A549 (cell line): Measurements from ENCODE around the gene P2RY1. TPM values are rescaled to one million over a fixed set of nuclear protein-coding genes. Genes with fewer than 3 reads are reported as not detected.

ENCODE experiments used
- ATAC-seq, 2 experiments: fragments of 200-7000 bp in 1 of 2; fragments of >200 bp in 1 of 2; cut with Nextera tagmentation in 1 of 2; cut with Tn5 transposase in 1 of 2; 3 replicates each; pipeline versions ENCODE4 v1.8.0 to v1.9.1; 2018 to 2020; ENCODE audit warnings: mild to moderate bottlenecking in 1 of 2, moderate library complexity in 1 of 2
- CTCF ChIA-PET: fragments of 300-600 bp; sonication (Branson Sonifier 250); formaldehyde crosslinking; extraction: SDS; loops from one replicate; lab custom pipeline; 2021; ENCODE audit warnings: antibody characterized with exemption, inconsistent platforms; lab: Yijun Ruan, JAX
- POLR2A ChIA-PET: fragments of 350-600 bp; formaldehyde crosslinking; extraction: SDS; loops from one replicate; lab custom pipeline; 2021; ENCODE audit warnings: antibody characterized with exemption, inconsistent platforms; lab: Yijun Ruan, JAX
- DNase-seq, 2 experiments: peaks; one replicate each; pipeline versions ENCODE4 v3.0.0 to v3.0.0-alpha.2; 2011 to 2016; ENCODE audit warnings: low read depth in 1 of 2, low spot score in 1 of 2
- FAIRE-seq: peaks from 2 replicates; lab custom pipeline; 2011; peaks lifted over from hg19 to GRCh38; lab: Jason Lieb, UNC
- H3K27ac ChIP-seq, 2 experiments: fragments of >200 bp; sonication (Bioruptor Twin); formaldehyde crosslinking; 3 replicates each; pipeline ENCODE4 v1.5.1; 2016 to 2017
- H3K4me1 ChIP-seq: fragments of >200 bp; sonication (Bioruptor Twin); formaldehyde crosslinking; 3 replicates; pipeline ENCODE4 v1.6.1; 2016
- H3K4me2 ChIP-seq: fragments of >200 bp; sonication (Bioruptor Twin); formaldehyde crosslinking; 3 replicates; pipeline ENCODE4 v1.6.1; 2016
- H3K4me3 ChIP-seq: fragments of >200 bp; sonication (Bioruptor Twin); formaldehyde crosslinking; 3 replicates; pipeline ENCODE4 v1.5.1; 2016
- H3K9me3 ChIP-seq: fragments of >200 bp; sonication (Bioruptor Twin); formaldehyde crosslinking; 3 replicates; pipeline ENCODE4 v1.6.1; 2016
- BHLHE40 ChIP-seq: IDR thresholded peaks from 2 replicates; pipeline ENCODE4 v1.6.1; 2012; ENCODE audit warnings: low read depth, low read length, inconsistent platforms
- CEBPB ChIP-seq, 2 experiments: fragments of >200 bp in 1 of 2; sonication (Bioruptor Twin) in 1 of 2; formaldehyde crosslinking in 1 of 2; IDR thresholded peaks; 2 replicates each; pipeline ENCODE4 v1.6.1; 2012 to 2016
- CHD2 ChIP-seq: fragments of 150-350 bp; IDR thresholded peaks from 2 replicates; pipeline ENCODE4 v1.6.1; 2014; ENCODE audit warnings: low read length; ENCODE audit not compliant: partially characterized antibody
- EHF ChIP-seq: fragments of 250-450 bp; sonication (Bioruptor Pico); IDR thresholded peaks from 2 replicates; pipeline ENCODE4 v1.5.0; 2020; ENCODE audit warnings: mild to moderate bottlenecking
- FOSB ChIP-seq: fragments of 250-450 bp; sonication (Bioruptor Pico); IDR thresholded peaks from 2 replicates; pipeline ENCODE4 v1.5.0; 2020; ENCODE audit warnings: mild to moderate bottlenecking, moderate library complexity
- GATA3 ChIP-seq: IDR thresholded peaks from 2 replicates; pipeline ENCODE4 v1.6.1; 2012; ENCODE audit warnings: borderline replicate concordance
- HDAC2 ChIP-seq: fragments of 200-600 bp; sonication (generic); IDR thresholded peaks from 2 replicates; pipeline ENCODE4 v1.6.1; 2016
- HES2 ChIP-seq: fragments of >200 bp; sonication (Bioruptor Twin); formaldehyde crosslinking; IDR thresholded peaks from 2 replicates; pipeline ENCODE4 v1.6.1; 2016
- HEYL ChIP-seq: fragments of 250-450 bp; sonication (Bioruptor Pico); IDR thresholded peaks from 2 replicates; pipeline ENCODE4 v1.8.0; 2021; ENCODE audit warnings: mild to moderate bottlenecking, moderate library complexity
- HOXA7 ChIP-seq: fragments of 250-450 bp; sonication (Bioruptor Pico); IDR thresholded peaks from 2 replicates; pipeline ENCODE4 v1.5.0; 2020; ENCODE audit warnings: mild to moderate bottlenecking, moderate library complexity
- HOXB13 ChIP-seq: fragments of 250-450 bp; sonication (Bioruptor Pico); IDR thresholded peaks from 2 replicates; pipeline ENCODE4 v1.5.0; 2020; ENCODE audit warnings: low read depth, mild to moderate bottlenecking, moderate library complexity
- KDM1A ChIP-seq: fragments of 200-600 bp; sonication (generic); IDR thresholded peaks from 2 replicates; pipeline ENCODE4 v1.6.1; 2016; ENCODE audit warnings: low read depth, mild to moderate bottlenecking
- MAZ ChIP-seq: fragments of 150-350 bp; IDR thresholded peaks from 2 replicates; pipeline ENCODE4 v1.6.1; 2014; ENCODE audit warnings: antibody characterized with exemption, low read depth, low read length, borderline replicate concordance
- NFE2L2 ChIP-seq: fragments of 150-350 bp; conservative IDR thresholded peaks from 2 replicates; pipeline ENCODE4 v1.6.1; 2014; ENCODE audit warnings: low read length
- PHF8 ChIP-seq: fragments of 200-600 bp; sonication (generic); IDR thresholded peaks from 2 replicates; pipeline ENCODE4 v1.6.1; 2016; ENCODE audit warnings: low read depth, mild to moderate bottlenecking, antibody characterized with exemption, moderate library complexity, borderline replicate concordance
- POLR2A ChIP-seq: IDR thresholded peaks from 2 replicates; pipeline ENCODE4 v1.6.1; 2012; ENCODE audit warnings: mild to moderate bottlenecking, low read length
- TFCP2L1 ChIP-seq: fragments of 250-450 bp; sonication (Bioruptor Pico); IDR thresholded peaks from 2 replicates; pipeline ENCODE4 v1.5.0; 2021; ENCODE audit warnings: mild to moderate bottlenecking
- WGBS: methylation state at CpG from one replicate; pipeline ENCODE4 v1.1.6; 2017; ENCODE audit errors: missing lambda C conversion rate; 5-methylcytosine and 5-hydroxymethylcytosine counted together
- polyA plus RNA-seq, 4 experiments: library from polyadenylated mRNA; depleted of rRNA in 3 of 4; stranded (reverse); fragments of >200 nt; fragmentation: RNase III in 1 of 4; extraction: RNeasy Plus Mini Kit Qiagen cat#74134 plus additional on column Dnase treatment in 1 of 4; gene quantifications; 2 replicates in 3 of 4; 3 replicates in 1 of 4; pipeline ENCODE4 v1.2.3, GENCODE V29; 2011 to 2017
- TF ChIP-seq, protein P1 (sequence below): IDR thresholded peaks from 2 replicates; pipeline ENCODE4 v1.6.1; 2012
- TF ChIP-seq, protein P2 (sequence below): IDR thresholded peaks from 2 replicates; pipeline ENCODE4 v1.6.1; 2012

P2RY1 gene
- polyA plus RNA-seq, 2 of the 4 experiments (the other 2 are of a cell fraction): 0.17 to 0.35 TPM

DNA sequence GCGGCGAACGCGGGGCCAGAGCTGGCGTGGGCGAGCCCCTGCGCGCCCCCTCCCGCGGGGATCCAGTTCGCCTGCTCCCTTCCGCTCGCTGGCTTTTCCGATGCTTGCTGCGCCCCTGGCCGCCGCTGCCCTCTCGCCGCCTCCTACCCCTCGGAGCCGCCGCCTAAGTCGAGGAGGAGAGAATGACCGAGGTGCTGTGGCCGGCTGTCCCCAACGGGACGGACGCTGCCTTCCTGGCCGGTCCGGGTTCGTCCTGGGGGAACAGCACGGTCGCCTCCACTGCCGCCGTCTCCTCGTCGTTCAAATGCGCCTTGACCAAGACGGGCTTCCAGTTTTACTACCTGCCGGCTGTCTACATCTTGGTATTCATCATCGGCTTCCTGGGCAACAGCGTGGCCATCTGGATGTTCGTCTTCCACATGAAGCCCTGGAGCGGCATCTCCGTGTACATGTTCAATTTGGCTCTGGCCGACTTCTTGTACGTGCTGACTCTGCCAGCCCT, 721 bp downstream of the P2RY1 start:
- 19% methylated on average over 17 of the region's 47 CpGs for WGBS
- peak; percentile 22 to 61 for ATAC-seq
- peak; percentile 15 to 21 for DNase-seq
- H3K4me3 ChIP-seq: peak overlapping the region; percentile 78
- no peaks in the 10 kb centered on the region for H3K9me3 ChIP-seq
- peak overlapping the region; percentile 86 for H3K4me2 ChIP-seq
- CTCF ChIA-PET: interaction anchor here (0.6 to 1.7 kb wide), 6 partner anchors 27 to 1446 kb away, joined by 3 to 5 read pairs (median 4); no protein-coding TSS in a partner anchor
- peak overlapping the region; percentile 63 to 75; a peak in 4 of 6 replicates for H3K27ac ChIP-seq
- 0 out of 3 replicates have a peak, but pooled peaks cover 7% of the 10 kb centered on the region for H3K4me1 ChIP-seq
- TF ChIP-seq KDM1A: no peak
- TF ChIP-seq NFE2L2: no peak
- TF ChIP-seq GATA3: no peak
- TF ChIP-seq HDAC2: no peak
- TF ChIP-seq PHF8: no peak
- TF ChIP-seq TFCP2L1 (CRISPR knock-in tag): no peak
- TF ChIP-seq FOSB (CRISPR knock-in tag): no peak
- no peak for FAIRE-seq
- POLR2A ChIA-PET: no interaction called here

GRCh38 chr3:152836269-152836668, 1.3 kb downstream of the P2RY1 start:
- no peak overlapping the region for H3K27ac ChIP-seq
- FAIRE-seq: no peak
- no peak for TF ChIP-seq PHF8
- TF ChIP-seq, all 56 proteins: peak for 0
- no peak for DNase-seq
- Histone ChIP-seq H3K4me2 (peak overlapping the region; percentile 86; the same call in 2 of the 3 replicates), H3K4me1 (0 out of 3 replicates have a peak, but pooled peaks cover 7% of the 10 kb centered on the region), H3K9me3 (no peaks in the 10 kb centered on the region), H3K4me3 (no peak overlapping the region; the same call in 2 of the 3 replicates)
- ChIA-PET CTCF (no interaction called here), POLR2A (no interaction called here)
- WGBS: 88% methylated on average over 14 of the region's 14 CpGs
- ATAC-seq: no peak

DNA sequence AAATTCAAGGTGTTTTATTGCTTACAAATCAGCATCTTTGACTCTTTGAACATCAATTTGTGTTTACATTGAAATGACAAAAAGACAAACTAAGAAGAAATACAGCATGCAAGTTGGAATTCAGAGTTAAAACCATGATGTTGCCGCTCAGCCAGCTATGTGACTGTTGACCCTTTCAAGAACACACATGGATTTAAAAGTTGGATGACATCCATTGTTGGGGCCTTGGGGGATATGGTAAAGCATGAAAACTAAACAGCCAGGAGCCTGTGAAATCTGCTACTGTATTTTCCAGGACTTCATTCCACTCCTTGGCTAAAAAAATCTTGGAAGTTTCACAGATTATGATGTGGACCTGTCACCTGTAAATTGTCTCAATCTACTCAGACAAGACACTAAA, 4.6 kb downstream of the P2RY1 start:
- TF ChIP-seq CHD2 (no peak), HEYL (CRISPR knock-in tag) (no peak), EHF (no peak), HOXB13 (CRISPR knock-in tag) (no peak), BHLHE40 (no peak), POLR2A (no peak), FOSB (CRISPR knock-in tag) (no peak), HOXA7 (CRISPR knock-in tag) (no peak)
- TF ChIP-seq, protein P1, sequence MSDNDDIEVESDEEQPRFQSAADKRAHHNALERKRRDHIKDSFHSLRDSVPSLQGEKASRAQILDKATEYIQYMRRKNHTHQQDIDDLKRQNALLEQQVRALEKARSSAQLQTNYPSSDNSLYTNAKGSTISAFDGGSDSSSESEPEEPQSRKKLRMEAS: no peak
- TF ChIP-seq, protein P2, sequence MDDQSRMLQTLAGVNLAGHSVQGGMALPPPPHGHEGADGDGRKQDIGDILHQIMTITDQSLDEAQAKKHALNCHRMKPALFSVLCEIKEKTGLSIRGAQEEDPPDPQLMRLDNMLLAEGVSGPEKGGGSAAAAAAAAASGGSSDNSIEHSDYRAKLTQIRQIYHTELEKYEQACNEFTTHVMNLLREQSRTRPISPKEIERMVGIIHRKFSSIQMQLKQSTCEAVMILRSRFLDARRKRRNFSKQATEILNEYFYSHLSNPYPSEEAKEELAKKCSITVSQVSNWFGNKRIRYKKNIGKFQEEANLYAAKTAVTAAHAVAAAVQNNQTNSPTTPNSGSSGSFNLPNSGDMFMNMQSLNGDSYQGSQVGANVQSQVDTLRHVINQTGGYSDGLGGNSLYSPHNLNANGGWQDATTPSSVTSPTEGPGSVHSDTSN: no peak
- ATAC-seq: no peak
- ChIA-PET CTCF (interaction anchor here (1.1 kb wide), 1 partner anchor 121 kb away, joined by 3 read pairs; no protein-coding TSS in a partner anchor), POLR2A (no interaction called here)
- 74% methylated on average over 1 of the region's 1 CpG for WGBS
- no peak for DNase-seq
- H3K4me3 ChIP-seq: no peak overlapping the region
- no peak overlapping the region for H3K4me2 ChIP-seq
- no peak for FAIRE-seq
- no peaks in the 10 kb centered on the region for H3K9me3 ChIP-seq
- H3K27ac ChIP-seq: no peak overlapping the region
- H3K4me1 ChIP-seq: 0 out of 3 replicates have a peak, but pooled peaks cover 3% of the 10 kb centered on the region

- Histone ChIP-seq H3K4me1 (no peaks in the 10 kb centered on the region), H3K27ac (no peak overlapping the region), H3K4me2 (no peak overlapping the region), H3K9me3 (no peaks in the 10 kb centered on the region), H3K4me3 (no peak overlapping the region)
- CTCF ChIA-PET: interaction anchor here (0.5 kb wide), 1 partner anchor 262 kb away, joined by 3 read pairs; no protein-coding TSS in a partner anchor
- DNase-seq (no peak), FAIRE-seq (no peak), ATAC-seq (no peak)
- WGBS: 43% methylated on average over 1 of the region's 1 CpG
- no peak for TF ChIP-seq MAZ
- TF ChIP-seq, protein P2: no peak
- TF ChIP-seq HES2: no peak
- TF ChIP-seq CEBPB (IDR thresholded peaks at IDR 0.05): no peak
- POLR2A ChIA-PET: no interaction called here
Measured at GRCh38 chr3:152841131-152841530, 6.2 kb downstream of the P2RY1 start.
